ENCODE results near the gene KLHL21.

- TF ChIP-seq CTCF (IDR thresholded peaks at IDR 0.05) = no peak
- TF ChIP-seq EP300 (IDR thresholded peaks at IDR 0.05) = no peak
Observed at GRCh38 chr1:6622396-6623152, 19.9 kb upstream of the KLHL21 start.
